NCI-H748 (cell line): Measurements from ENCODE around the gene GH1.
"Not testable (repeated sequence)": the region's sequence is repeated elsewhere in the genome, so short reads cannot be mapped to it uniquely, and the experiment has no call there.

Source experiments
- DNase-seq: peaks from one replicate; lab custom pipeline; 2025; ENCODE audit not compliant: unreplicated experiment; lab: John Stamatoyannopoulos, UW

GH1 gene

DNA sequence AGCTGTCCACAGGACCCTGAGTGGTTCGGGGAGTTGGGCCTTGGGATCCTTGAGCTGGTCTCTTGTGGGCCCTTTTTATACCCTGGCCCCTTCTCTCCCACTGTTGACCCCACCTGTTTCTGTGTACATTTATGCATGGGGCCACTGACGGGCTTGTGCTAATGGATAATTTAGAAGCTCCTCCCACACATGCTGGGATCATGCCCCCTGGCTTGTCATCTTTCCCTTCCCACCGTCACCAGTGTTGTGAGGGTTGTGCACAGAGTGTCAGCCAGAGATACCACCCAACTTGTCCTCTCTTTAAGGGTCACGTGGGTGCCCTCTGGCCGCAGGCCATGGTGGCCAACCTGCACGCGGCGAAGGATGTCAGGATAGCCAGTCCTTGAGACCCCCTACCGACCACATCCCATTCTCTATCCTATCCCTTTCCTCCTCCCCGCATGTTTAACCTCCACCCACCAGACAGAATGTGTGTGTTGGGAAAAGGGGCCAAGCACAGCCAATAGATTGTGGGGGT lies at the start of gene GH1:
TSS of gene GH1 (minus strand) at position 51 of the 517 bp plus-strand sequence. CDS start 63 bp downstream, outside the sequence.
- DNase-seq = not testable (repeated sequence)

- DNase-seq = no peak
Observed at GRCh38 chr17:63967953-63968352, 49.3 kb upstream of the GH1 start.

DNA sequence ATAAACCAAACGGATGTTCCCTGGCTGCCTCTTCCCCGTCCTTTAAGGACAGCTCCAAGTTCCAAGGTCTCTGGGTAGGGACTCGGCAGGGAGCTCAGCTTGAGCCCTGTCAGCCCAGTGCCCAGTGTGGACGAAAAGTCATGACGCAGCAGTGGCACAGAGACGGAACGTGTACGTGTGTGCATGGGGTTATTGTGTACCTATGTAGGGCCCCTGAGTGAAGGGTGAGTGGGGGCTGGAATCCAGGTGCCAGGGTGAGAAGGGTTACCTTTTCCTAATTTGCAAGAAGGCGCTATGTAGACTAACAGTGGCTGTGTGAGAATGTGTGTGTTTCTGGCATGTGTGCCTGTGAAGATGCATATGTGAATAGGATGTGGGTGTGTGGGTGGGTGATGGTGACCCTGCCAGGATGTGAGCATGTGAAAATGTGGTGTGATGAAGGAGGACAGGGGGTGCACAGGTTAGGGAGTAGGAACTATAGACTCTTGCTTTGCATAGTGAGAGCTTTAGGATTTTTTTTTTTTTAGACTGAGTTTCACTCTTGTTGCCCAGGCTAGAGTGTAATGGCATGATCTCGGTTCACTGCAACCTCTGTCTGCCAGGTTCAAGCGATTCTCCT lies 48.1 kb upstream of the GH1 start:
- no peak for DNase-seq

DNA sequence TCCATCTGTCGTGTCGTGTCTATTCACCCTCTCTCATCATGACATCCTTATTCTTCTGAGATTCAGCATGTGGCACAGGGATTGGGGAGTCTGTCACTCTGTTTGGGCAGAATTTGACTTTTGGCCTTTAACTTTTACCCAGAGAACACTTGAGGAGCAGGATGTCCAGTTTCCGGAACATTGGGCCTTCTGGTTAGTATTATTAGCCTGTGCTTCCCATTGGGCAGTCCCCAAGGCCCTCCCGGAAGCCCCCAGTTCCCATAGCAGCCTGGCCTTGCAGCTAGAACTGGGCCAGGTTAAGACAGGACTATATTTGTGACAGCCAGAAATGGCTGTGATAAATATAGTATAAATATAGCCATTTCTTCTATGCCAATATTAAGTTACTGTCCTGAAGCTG lies 44.5 kb upstream of the GH1 start:
- DNase-seq = no peak

- no peak for DNase-seq
Observed at GRCh38 chr17:63962298-63962744, 43.7 kb upstream of the GH1 start.

DNA sequence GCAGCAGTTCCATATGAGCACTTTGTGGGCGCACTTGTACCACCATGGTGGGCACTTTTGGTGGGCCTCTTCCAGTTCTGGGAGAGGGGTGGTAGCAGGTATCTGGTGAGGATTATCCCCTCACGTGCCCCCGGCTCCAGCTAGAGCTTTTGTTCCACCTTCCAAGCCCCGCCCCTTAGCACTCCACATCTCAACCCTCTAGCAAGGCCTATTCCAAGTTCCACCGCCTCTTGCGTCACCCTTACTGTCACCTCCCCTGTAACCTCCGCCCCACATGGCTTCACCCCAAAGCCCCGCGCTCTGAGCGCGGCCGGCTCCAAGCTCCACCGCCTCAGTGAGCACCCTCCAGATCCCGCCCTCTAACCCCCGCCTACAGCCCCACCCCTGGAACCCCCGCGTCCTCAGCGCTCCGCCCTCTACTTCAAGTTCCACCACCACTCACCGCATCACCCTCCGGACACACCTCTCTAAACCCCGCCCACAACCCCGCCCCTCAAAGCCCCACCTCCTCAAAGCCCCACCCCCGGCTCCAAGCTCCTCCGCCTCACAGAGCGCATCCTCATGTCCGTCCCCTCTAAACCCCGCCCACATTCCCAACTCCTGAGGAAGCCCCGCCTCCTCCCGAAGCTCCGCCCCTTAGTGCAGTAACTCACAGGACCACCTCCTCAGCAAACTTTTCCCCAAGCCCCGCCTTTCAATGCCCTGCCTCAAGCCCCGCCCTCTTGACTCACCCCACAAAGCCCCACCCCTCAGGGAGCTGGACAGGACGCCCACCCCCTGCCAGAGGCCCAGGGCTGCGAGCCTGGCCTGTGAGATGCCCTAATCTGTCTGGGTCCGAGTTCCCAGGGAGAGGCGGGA lies 42.9 kb upstream of the GH1 start:
- no peak for DNase-seq

- no peak for DNase-seq
Observed at GRCh38 chr17:63960430-63960829, 41.8 kb upstream of the GH1 start.

DNA sequence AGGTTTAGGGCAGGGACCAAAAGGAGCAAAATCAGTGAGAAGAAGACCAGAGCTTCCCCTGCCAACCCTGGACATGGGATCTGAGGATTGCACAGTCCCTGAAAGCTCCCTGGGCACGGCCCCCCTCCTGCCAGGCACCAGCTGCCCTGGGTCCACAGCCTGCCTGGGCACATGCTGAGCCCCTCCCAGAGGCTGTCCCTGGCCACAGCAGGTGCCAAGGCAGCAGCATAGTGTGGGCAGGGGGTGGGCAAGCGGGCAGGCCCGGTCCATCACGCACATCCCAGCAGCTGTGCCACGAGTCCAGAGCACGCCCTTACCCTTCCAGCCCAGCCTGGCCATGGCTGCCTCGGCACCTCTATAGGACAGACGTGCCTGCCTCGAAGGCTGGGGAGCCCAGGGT lies 41.4 kb upstream of the GH1 start:
- DNase-seq = no peak

GRCh38 chr17:63956296-63956920 lies 37.8 kb upstream of the GH1 start:
- DNase-seq = no peak

DNA sequence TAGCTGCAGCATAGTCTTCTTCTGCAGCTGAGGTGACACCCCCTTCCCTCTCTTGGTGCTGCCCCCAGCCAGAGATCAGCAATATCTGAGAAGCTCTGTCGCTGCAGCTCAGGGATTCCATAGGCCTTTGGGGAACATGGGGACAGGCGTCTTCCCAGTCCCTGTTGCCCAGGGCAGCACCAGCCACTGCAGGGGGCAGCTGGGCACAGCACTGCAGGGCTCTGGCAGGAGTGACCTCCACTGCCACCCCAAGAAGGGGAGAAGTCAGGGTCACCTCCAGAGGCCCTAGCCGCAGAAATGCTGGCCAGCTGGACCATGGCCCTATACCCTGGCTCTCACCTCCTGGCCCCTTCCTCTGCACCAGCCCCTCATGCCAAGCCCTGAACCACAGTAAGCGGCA lies 37.2 kb upstream of the GH1 start:
- DNase-seq = no peak

DNA sequence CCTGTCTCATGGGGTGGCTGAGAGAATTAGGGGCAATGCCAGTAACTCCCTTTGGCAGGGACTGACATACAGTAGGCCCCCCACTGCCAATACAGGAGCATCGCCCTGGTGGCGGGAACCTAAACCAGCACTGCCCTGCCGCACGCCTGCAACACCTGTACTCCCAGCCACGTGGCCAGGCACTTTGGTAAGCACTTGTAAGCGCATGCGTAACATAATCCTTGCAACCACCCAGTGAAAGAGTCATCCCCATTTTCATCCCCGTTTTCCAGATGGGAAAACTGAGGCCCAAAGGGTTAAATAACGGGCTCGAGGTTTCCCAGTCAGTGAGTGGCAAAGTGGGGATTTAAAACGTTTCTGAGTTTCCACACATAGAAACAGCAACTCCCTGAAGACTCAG lies 36.6 kb upstream of the GH1 start:
- no peak for DNase-seq

DNA sequence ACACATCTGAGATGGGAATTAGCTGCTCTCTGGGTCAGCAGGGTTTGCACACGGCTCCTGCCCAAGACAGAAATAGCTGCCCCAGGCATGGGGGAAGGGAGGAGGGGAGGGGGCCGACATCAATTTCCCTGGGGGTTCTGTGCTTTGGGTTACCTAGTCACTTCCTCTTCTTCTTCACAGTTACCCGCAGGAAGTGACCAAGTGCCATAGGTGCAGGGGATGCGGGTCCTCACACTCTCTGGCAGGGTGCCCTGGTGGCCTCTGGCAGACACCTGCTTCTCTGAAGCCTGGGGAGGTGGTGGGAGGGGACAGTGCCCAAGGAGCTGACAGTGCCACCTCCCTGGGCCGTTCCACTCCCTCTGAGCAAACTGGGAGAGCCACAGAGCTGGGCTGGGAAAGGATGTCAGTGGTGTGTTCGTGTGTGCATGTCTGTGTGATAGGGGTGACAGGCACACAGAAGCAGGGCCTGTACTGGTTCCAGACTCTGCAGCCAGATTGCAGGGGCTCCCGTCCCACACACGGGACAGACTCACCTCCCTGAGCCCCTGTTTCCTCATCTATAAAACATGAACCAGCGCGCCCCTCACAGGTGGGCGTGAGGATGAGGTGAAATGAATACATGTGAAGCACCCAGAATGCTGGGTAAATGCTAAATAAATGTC lies 35.9 kb upstream of the GH1 start:
- DNase-seq = no peak

GRCh38 chr17:63950940-63951907 lies 32.6 kb upstream of the GH1 start:
- peak; percentile 36 for DNase-seq

DNA sequence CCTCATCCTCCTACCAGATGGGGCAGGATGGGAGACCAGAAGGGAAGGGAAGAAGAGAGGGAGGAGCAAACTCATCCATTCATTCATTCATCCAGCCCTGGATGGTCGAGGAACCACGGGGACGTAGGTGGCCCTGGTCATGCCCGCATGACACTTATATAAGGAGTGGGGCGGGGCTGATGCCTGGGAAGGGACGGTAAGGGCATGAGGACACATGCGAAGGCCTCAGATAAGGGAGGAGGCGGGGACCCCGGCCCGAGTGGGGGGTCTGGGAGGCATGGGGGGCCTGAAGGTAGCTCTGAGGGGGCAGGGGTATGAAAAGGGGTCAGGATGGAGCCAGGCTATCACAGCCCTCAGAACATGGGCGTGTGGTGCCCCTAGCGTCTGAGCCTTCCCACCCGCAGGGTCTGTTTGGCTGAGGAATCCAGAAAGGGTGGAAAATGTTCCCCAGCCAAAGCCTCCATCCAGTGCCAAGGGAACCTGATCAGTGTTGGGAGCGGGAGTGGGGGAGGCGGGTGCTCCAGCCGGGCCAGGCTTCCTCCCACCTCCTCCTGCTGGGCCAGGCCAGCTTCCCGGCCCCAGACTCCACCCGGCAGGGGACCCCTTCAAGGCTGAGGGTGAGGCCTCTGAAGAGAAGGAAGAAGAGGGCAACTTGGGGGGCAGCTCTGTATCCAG lies 31.1 kb upstream of the GH1 start:
- DNase-seq = no peak

DNA sequence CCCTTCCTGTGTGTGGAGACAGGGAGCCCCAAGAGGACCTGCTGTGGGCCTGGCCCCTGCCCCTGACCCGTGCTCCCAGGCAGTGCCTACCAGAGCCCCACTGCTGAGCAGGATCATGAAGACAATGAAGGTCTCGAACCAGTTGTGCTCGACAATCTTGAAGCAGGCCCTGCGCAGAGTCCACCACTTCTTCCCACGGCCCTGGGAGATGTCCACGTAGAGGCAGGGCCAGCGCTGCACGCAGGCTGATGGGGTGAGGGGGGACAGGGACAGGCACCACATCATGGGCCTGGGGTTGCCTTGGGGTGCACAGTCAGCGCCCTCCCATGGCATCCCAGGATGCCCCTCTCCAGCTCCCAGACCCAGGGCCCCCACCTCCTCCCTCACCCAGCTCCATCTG lies 29.9 kb upstream of the GH1 start:
- DNase-seq = no peak

- DNase-seq = no peak
Observed at GRCh38 chr17:63947711-63948330, 29.2 kb upstream of the GH1 start.

GRCh38 chr17:63946440-63947363 lies 28.1 kb upstream of the GH1 start:
- DNase-seq = peak; percentile 11
